ENCODE measurements around the gene CYP3A7. TPM values are rescaled to one million over a fixed set of nuclear protein-coding genes. Genes with fewer than 3 reads are reported as not detected.

CYP3A7 gene
- total RNA-seq, 1 experiment from 2014 or later = not detected

GRCh38 chr7:99674995-99675742 lies 59.8 kb downstream of the CYP3A7 start:
- H3K9ac ChIP-seq (ENCODE audit: low read length) = no peak overlapping the region
- peaks cover 11% of the 10 kb centered on the region for H3K4me1 ChIP-seq (ENCODE audit: insufficient read depth, low read length)
- ChIA-PET CTCF (no interaction called here), POLR2A (ENCODE audit: unreplicated experiment) (no interaction called here)
- H3K9me2 ChIP-seq (replicated peaks; ENCODE audit: low read length) = no peaks in the 10 kb centered on the region
- H3K27me3 ChIP-seq (ENCODE audit: low read length) = no peaks in the 10 kb centered on the region
- no peak overlapping the region for H2AFZ ChIP-seq (ENCODE audit: low read length)
- H3K4me3 ChIP-seq (ENCODE audit: low read length) = no peak overlapping the region
- TF ChIP-seq EZH2 (IDR thresholded peaks at IDR 0.05; ENCODE audit: low read length, unreplicated experiment) (no peak), EZH2phosphoT487 (IDR thresholded peaks at IDR 0.05; ENCODE audit: borderline replicate concordance, low read length) (no peak)
- ATAC-seq (no peak), DNase-seq (no peak)
- H3K27ac ChIP-seq (ENCODE audit: low read length) = no peak overlapping the region
- no peaks in the 10 kb centered on the region for H3K9me3 ChIP-seq (ENCODE audit: low read length)
- no peaks in the 10 kb centered on the region for H4K20me1 ChIP-seq (ENCODE audit: low read length)
- H3K36me3 ChIP-seq (ENCODE audit: low read depth, low read length) = no peaks in the 10 kb centered on the region
- H3F3A ChIP-seq (ENCODE audit: low read length, unreplicated experiment) = no peaks in the 10 kb centered on the region
- no TSS peak for BruUV-seq (replicated peaks)
- H3K4me2 ChIP-seq (ENCODE audit: low read length) = no peak overlapping the region
- intact Hi-C loops (cut with micrococcal nuclease) = loop anchor here (10.0 kb wide), 1 partner anchor 90 kb away; no protein-coding TSS in a partner anchor
- no peaks in the 10 kb centered on the region for H3K79me2 ChIP-seq (ENCODE audit: low read length)

GRCh38 chr7:99672573-99672972 lies 62.4 kb downstream of the CYP3A7 start:
- TF ChIP-seq, protein P1, sequence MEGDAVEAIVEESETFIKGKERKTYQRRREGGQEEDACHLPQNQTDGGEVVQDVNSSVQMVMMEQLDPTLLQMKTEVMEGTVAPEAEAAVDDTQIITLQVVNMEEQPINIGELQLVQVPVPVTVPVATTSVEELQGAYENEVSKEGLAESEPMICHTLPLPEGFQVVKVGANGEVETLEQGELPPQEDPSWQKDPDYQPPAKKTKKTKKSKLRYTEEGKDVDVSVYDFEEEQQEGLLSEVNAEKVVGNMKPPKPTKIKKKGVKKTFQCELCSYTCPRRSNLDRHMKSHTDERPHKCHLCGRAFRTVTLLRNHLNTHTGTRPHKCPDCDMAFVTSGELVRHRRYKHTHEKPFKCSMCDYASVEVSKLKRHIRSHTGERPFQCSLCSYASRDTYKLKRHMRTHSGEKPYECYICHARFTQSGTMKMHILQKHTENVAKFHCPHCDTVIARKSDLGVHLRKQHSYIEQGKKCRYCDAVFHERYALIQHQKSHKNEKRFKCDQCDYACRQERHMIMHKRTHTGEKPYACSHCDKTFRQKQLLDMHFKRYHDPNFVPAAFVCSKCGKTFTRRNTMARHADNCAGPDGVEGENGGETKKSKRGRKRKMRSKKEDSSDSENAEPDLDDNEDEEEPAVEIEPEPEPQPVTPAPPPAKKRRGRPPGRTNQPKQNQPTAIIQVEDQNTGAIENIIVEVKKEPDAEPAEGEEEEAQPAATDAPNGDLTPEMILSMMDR (conservative IDR thresholded peaks at IDR 0.05; ENCODE audit: low read depth, low read length) = no peak
- TF ChIP-seq EZH2phosphoT487 (IDR thresholded peaks at IDR 0.05; ENCODE audit: borderline replicate concordance, low read length) (no peak), EZH2 (IDR thresholded peaks at IDR 0.05; ENCODE audit: low read length, unreplicated experiment) (no peak)
- Histone ChIP-seq H3K4me3 (ENCODE audit: low read length) (no peak overlapping the region), H3K4me1 (ENCODE audit: insufficient read depth, low read length) (no peaks in the 10 kb centered on the region), H3K4me2 (ENCODE audit: low read length) (no peak overlapping the region), H4K20me1 (ENCODE audit: low read length) (no peaks in the 10 kb centered on the region), H3K9me3 (ENCODE audit: low read length) (no peaks in the 10 kb centered on the region), H3K27me3 (ENCODE audit: low read length) (no peaks in the 10 kb centered on the region), H3K36me3 (ENCODE audit: low read depth, low read length) (no peaks in the 10 kb centered on the region), H3F3A (ENCODE audit: low read length, unreplicated experiment) (no peaks in the 10 kb centered on the region), H2AFZ (ENCODE audit: low read length) (no peak overlapping the region), H3K79me2 (ENCODE audit: low read length) (no peaks in the 10 kb centered on the region), H3K27ac (ENCODE audit: low read length) (no peak overlapping the region), H3K9me2 (replicated peaks; ENCODE audit: low read length) (no peaks in the 10 kb centered on the region), H3K9ac (ENCODE audit: low read length) (no peak overlapping the region)
- CTCF ChIA-PET = no interaction called here
- intact Hi-C loops (cut with micrococcal nuclease) = loop anchor here (10.0 kb wide), 1 partner anchor 92 kb away; no protein-coding TSS in a partner anchor
- BruUV-seq (replicated peaks) = no TSS peak
- POLR2A ChIA-PET (ENCODE audit: unreplicated experiment) = no interaction called here
- ATAC-seq (no peak), DNase-seq (no peak)

- H4K20me1 ChIP-seq (ENCODE audit: low read length) = no peaks in the 10 kb centered on the region
- ChIA-PET POLR2A (ENCODE audit: unreplicated experiment) (interaction anchor here (0.6 kb wide), 1 partner anchor 238 kb away, joined by 3 read pairs; no protein-coding TSS in a partner anchor), CTCF (no interaction called here)
- TF ChIP-seq, protein P1 (conservative IDR thresholded peaks at IDR 0.05; ENCODE audit: low read depth, low read length) = no peak
- no peak for TF ChIP-seq EZH2phosphoT487 (IDR thresholded peaks at IDR 0.05; ENCODE audit: borderline replicate concordance, low read length)
- no peak for TF ChIP-seq EZH2 (IDR thresholded peaks at IDR 0.05; ENCODE audit: low read length, unreplicated experiment)
- H3K4me2 ChIP-seq (ENCODE audit: low read length) = no peak overlapping the region
- H3K27me3 ChIP-seq (ENCODE audit: low read length) = no peaks in the 10 kb centered on the region
- H2AFZ ChIP-seq (ENCODE audit: low read length) = no peak overlapping the region
- ATAC-seq (no peak), DNase-seq (no peak)
- H3F3A ChIP-seq (ENCODE audit: low read length, unreplicated experiment) = no peaks in the 10 kb centered on the region
- H3K9me2 ChIP-seq (replicated peaks; ENCODE audit: low read length) = no peaks in the 10 kb centered on the region
- no peaks in the 10 kb centered on the region for H3K36me3 ChIP-seq (ENCODE audit: low read depth, low read length)
- H3K79me2 ChIP-seq (ENCODE audit: low read length) = no peaks in the 10 kb centered on the region
- no TSS peak for BruUV-seq (replicated peaks)
- intact Hi-C loops (cut with micrococcal nuclease) = loop anchor here (10.0 kb wide), 1 partner anchor 95 kb away; no protein-coding TSS in a partner anchor
- no peak overlapping the region for H3K9ac ChIP-seq (ENCODE audit: low read length)
- no peaks in the 10 kb centered on the region for H3K9me3 ChIP-seq (ENCODE audit: low read length)
- H3K4me3 ChIP-seq (ENCODE audit: low read length) = no peak overlapping the region
- no peak overlapping the region for H3K27ac ChIP-seq (ENCODE audit: low read length)
- H3K4me1 ChIP-seq (ENCODE audit: insufficient read depth, low read length) = no peaks in the 10 kb centered on the region
Observed at GRCh38 chr7:99669782-99670181, 65.2 kb downstream of the CYP3A7 start.

All from PC-3 (cell line).